Neural cell (in vitro differentiated cells): Measurements from ENCODE around the gene HCFC1. TPM values are rescaled to one million over a fixed set of nuclear protein-coding genes. Genes with fewer than 3 reads are reported as not detected.

ENCODE experiments used
- H2AFZ ChIP-seq: fragments of 200-600, 300-800 bp; sonication (generic), shearing (Covaris generic); 2 replicates; pipeline ENCODE4 v1.6.0; 2014; ENCODE audit warnings: low read depth, mild to moderate bottlenecking, antibody characterized with exemption, low read length, moderate library complexity
- H3F3A ChIP-seq: fragments of 200-600 bp; shearing (Covaris generic); 2 replicates; pipeline ENCODE4 v1.6.1; 2016; ENCODE audit warnings: mild to moderate bottlenecking, moderate library complexity, mixed read lengths, antibody characterized with exemption, low read length; ENCODE audit not compliant: insufficient read depth, poor library complexity, severe bottlenecking
- H3K27ac ChIP-seq: fragments of 200-600, 300-800 bp; sonication (generic), shearing (Covaris generic); 2 replicates; pipeline ENCODE4 v1.5.1; 2014; ENCODE audit warnings: mild to moderate bottlenecking, low read length, moderate library complexity
- H3K27me3 ChIP-seq: fragments of 300-800, 200-600 bp; sonication (generic), shearing (Covaris generic); 2 replicates; pipeline ENCODE4 v1.6.0; 2014; ENCODE audit warnings: mild to moderate bottlenecking, low read depth, low read length, moderate library complexity; ENCODE audit not compliant: insufficient read depth
- H3K36me3 ChIP-seq: fragments of 300-800, 200-600 bp; sonication (generic), shearing (Covaris generic); 2 replicates; pipeline ENCODE4 v1.5.1; 2014; ENCODE audit warnings: mild to moderate bottlenecking, antibody characterized with exemption, low read length, moderate library complexity; ENCODE audit not compliant: insufficient read depth
- H3K4me2 ChIP-seq: fragments of 300-800, 200-600 bp; sonication (generic), shearing (Covaris generic); 2 replicates; pipeline ENCODE4 v1.6.0; 2014; ENCODE audit warnings: mild to moderate bottlenecking, low read length
- H3K4me3 ChIP-seq: fragments of 300-800, 200-600 bp; sonication (generic), shearing (Covaris generic); 2 replicates; pipeline ENCODE4 v1.5.1; 2014; ENCODE audit warnings: mild to moderate bottlenecking, low read length, moderate library complexity
- H3K79me2 ChIP-seq: fragments of 200-600 bp; shearing (Covaris generic); replicated peaks from 2 replicates; pipeline ENCODE4 v1.6.0; 2014; ENCODE audit warnings: mild to moderate bottlenecking, low read length, moderate library complexity; ENCODE audit not compliant: insufficient read depth
- H3K9ac ChIP-seq: fragments of 300-800, 200-600 bp; sonication (generic), shearing (Covaris generic); 2 replicates; pipeline ENCODE4 v1.6.1; 2016; ENCODE audit warnings: mild to moderate bottlenecking, low read length, mixed read lengths
- H3K9me2 ChIP-seq: fragments of 200-600 bp; shearing (Covaris generic); 2 replicates; pipeline ENCODE4 v1.6.1; 2016; ENCODE audit warnings: mild to moderate bottlenecking, low read length, mixed read lengths; ENCODE audit not compliant: insufficient read depth
- H3K9me3 ChIP-seq: fragments of 200-600, 300-800 bp; sonication (generic), shearing (Covaris generic); 2 replicates; pipeline ENCODE4 v1.6.1; 2016; ENCODE audit warnings: mild to moderate bottlenecking, mixed run types, low read length, moderate library complexity, mixed read lengths
- H4K20me1 ChIP-seq: fragments of 200-600 bp; shearing (Covaris generic); 2 replicates; pipeline ENCODE4 v1.6.1; 2016; ENCODE audit warnings: mild to moderate bottlenecking, mixed run types; ENCODE audit not compliant: insufficient read depth
- CTCF ChIP-seq: fragments of 450-650 bp; IDR thresholded peaks from 2 replicates; pipeline ENCODE4 v1.5.1; 2014; ENCODE audit warnings: antibody characterized with exemption, mild to moderate bottlenecking, moderate library complexity; ENCODE audit not compliant: poor library complexity, severe bottlenecking
- EP300 ChIP-seq: fragments of 450-650 bp; conservative IDR thresholded peaks from 2 replicates; pipeline ENCODE4 v1.6.1; 2014; ENCODE audit warnings: antibody characterized with exemption, mild to moderate bottlenecking, moderate library complexity; ENCODE audit not compliant: poor library complexity, severe bottlenecking
- EZH2 ChIP-seq: fragments of 200-600, 300-800 bp; shearing (Covaris generic), sonication (generic); IDR thresholded peaks from 2 replicates; pipeline ENCODE4 v1.6.1; 2014; ENCODE audit warnings: antibody characterized with exemption, low read length, borderline replicate concordance, mild to moderate bottlenecking; ENCODE audit not compliant: insufficient read depth, poor library complexity, severe bottlenecking
- MXI1 ChIP-seq: fragments of 450-650 bp; conservative IDR thresholded peaks from 2 replicates; pipeline ENCODE4 v1.6.1; 2014; ENCODE audit warnings: antibody characterized with exemption, mild to moderate bottlenecking; ENCODE audit not compliant: poor library complexity, severe bottlenecking
- POLR2AphosphoS5 ChIP-seq: IDR thresholded peaks from 2 replicates; pipeline ENCODE4 v1.6.1; 2012
- RAD21 ChIP-seq: fragments of 450-650 bp; conservative IDR thresholded peaks from 2 replicates; pipeline ENCODE4 v1.6.1; 2014; ENCODE audit warnings: antibody characterized with exemption, mild to moderate bottlenecking, moderate library complexity
- REST ChIP-seq: IDR thresholded peaks from 2 replicates; pipeline ENCODE4 v1.6.1; 2012; ENCODE audit warnings: borderline replicate concordance
- SMC3 ChIP-seq: fragments of 450-650 bp; conservative IDR thresholded peaks from 2 replicates; pipeline ENCODE4 v1.6.1; 2014; ENCODE audit warnings: antibody characterized with exemption, mild to moderate bottlenecking, moderate library complexity; ENCODE audit not compliant: poor library complexity
- TAF1 ChIP-seq: IDR thresholded peaks from 2 replicates; pipeline ENCODE4 v1.6.1; 2012; ENCODE audit warnings: low read depth
- polyA plus RNA-seq: library from polyadenylated mRNA; depleted of rRNA; stranded (reverse); fragments of >200 nt; gene quantifications from 2 replicates; pipeline ENCODE4 v1.2.3, GENCODE V29; 2014

The HCFC1 gene
- polyA plus RNA-seq, 1 donor from 2014 or later = 7.3 TPM

- Histone ChIP-seq H3K36me3 (no peaks in the 10 kb centered on the region), H3K9me2 (no peaks in the 10 kb centered on the region)
Measured at GRCh38 chrX:153974003-153974725, 2.5 kb upstream of the HCFC1 start.

More at GRCh38 chrX:153974003-153974725, 2.5 kb upstream of the HCFC1 start:
- Histone ChIP-seq H4K20me1 (no peaks in the 10 kb centered on the region), H3K27me3 (no peaks in the 10 kb centered on the region), H3K4me2 (no peak overlapping the region), H3F3A (no peaks in the 10 kb centered on the region), H3K79me2 (no peaks in the 10 kb centered on the region), H3K9ac (peak overlapping the region; percentile 98), H3K9me3 (no peaks in the 10 kb centered on the region), H3K27ac (peak overlapping the region; percentile 84), H2AFZ (no peak overlapping the region), H3K4me3 (peak overlapping the region; percentile 66)
- TF ChIP-seq REST (no peak), EZH2 (no peak), POLR2AphosphoS5 (no peak), MXI1 (no peak), SMC3 (no peak), RAD21 (no peak), TAF1 (no peak), CTCF (no peak), EP300 (no peak)
